ENCODE data around the gene MAPK8IP2. TPM values are rescaled to one million over a fixed set of nuclear protein-coding genes. Genes with fewer than 3 reads are reported as not detected.
A peak's percentile ranks its signal among the peaks of the same experiment; 100 is the strongest.

MAPK8IP2 gene
- 1 to 10 TPM; 1.2 to 1.4 TPM for total RNA-seq

DNA sequence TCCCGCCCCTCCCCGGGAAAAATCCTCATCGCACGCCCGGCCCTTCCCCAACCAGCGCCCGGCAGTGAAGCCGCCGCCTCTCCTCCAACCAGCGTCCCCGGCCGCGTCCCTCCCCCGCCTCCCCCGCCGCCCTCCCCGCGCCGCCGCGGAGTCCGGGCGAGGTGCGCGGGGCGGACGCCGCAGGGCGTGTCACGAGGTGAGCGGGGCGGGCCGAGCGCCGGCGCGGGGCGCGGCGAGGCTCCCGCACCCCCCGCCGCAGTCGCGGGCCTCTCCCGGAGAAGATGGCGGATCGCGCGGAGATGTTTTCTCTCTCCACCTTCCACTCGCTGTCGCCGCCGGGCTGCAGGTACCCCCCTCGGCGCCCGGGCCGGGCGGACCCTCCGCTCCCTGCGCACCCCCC is at the start of gene MAPK8IP2:
TSS of gene MAPK8IP2 (plus strand) at position 256 of the 400 bp plus-strand sequence. CDS start at position 282, 26 bp downstream.
- H3K9ac ChIP-seq (ENCODE audit: low read depth in 2 of 2, low read length in 2 of 2) = no peak within 1 kb of the TSS
- TF ChIP-seq, protein P1, sequence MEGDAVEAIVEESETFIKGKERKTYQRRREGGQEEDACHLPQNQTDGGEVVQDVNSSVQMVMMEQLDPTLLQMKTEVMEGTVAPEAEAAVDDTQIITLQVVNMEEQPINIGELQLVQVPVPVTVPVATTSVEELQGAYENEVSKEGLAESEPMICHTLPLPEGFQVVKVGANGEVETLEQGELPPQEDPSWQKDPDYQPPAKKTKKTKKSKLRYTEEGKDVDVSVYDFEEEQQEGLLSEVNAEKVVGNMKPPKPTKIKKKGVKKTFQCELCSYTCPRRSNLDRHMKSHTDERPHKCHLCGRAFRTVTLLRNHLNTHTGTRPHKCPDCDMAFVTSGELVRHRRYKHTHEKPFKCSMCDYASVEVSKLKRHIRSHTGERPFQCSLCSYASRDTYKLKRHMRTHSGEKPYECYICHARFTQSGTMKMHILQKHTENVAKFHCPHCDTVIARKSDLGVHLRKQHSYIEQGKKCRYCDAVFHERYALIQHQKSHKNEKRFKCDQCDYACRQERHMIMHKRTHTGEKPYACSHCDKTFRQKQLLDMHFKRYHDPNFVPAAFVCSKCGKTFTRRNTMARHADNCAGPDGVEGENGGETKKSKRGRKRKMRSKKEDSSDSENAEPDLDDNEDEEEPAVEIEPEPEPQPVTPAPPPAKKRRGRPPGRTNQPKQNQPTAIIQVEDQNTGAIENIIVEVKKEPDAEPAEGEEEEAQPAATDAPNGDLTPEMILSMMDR (IDR thresholded peaks at IDR 0.05) = no peak
- no peaks in the 10 kb centered on the region for H3K36me3 ChIP-seq
- DNase-seq = no peak
- no peaks in the 10 kb centered on the region for H3K4me1 ChIP-seq
- no peak within 1 kb of the TSS for H3K27ac ChIP-seq
- intact Hi-C loops (cut with DNase I) = no loop called here
- no peaks in the 10 kb centered on the region for H3K9me3 ChIP-seq
- H3K4me3 ChIP-seq = peak within 1 kb of the TSS; percentile 34
- H3K27me3 ChIP-seq = peaks cover 45% of the 10 kb centered on the region

DNA sequence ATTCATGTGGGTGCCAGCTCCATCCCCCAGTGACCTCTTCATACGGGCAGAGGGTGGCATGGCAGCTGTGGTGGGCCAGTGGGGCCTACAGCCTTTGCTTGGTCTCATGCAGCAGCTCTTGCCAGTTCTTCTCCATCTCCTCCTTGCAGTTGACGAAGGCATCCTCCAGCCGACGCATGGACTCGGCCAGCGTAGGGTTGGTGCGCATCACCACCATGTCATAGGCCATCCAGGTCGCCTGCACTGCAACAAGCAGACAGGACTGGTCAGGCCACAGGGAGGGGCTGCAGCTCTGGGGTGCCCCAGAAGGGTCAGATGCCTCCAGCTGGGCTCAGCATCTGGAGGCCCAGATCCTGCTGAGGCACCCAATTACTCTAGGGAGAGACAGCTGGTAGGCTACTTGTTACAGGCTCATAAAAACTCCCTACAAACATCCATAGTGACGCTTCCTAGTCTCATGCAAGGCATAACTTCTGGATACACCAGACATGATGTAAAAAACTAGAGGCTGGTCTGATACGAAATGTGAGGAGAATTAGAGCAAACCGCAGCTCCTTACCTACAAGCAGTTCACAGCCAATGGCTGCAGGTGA is 49.3 kb upstream of the MAPK8IP2 start:
- no peaks in the 10 kb centered on the region for H3K4me1 ChIP-seq
- no peak overlapping the region for H3K4me3 ChIP-seq
- H3K27me3 ChIP-seq = peaks cover 28% of the 10 kb centered on the region
- H3K9me3 ChIP-seq = no peaks in the 10 kb centered on the region
- peak overlapping the region in 1 of 2 donors; percentile 5 for H3K9ac ChIP-seq (ENCODE audit: low read depth in 2 of 2, low read length in 2 of 2)
- no peak for DNase-seq
- intact Hi-C loops (cut with DNase I) = no loop called here
- no peaks in the 10 kb centered on the region for H3K36me3 ChIP-seq
- TF ChIP-seq, protein P1 (IDR thresholded peaks at IDR 0.05) = no peak
- no peak overlapping the region for H3K27ac ChIP-seq

DNA sequence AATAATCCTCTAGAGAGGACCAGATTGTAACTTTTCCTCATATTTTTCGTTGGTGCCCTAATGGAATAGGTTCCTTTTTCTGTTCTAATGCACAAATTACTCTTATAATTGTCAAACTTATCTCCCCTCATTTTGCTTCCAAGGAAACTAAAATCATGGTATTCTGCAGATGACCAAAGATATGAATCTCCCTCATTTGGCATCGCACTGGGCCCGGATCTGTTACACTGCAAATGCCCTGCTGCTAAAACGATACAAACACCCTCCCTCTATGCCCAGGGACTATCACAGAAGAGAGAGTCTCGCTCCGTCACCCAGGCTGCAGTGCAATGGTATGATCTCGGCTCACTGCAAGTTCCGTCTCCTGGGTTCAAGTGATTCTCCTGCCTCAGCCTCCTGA is 47.3 kb upstream of the MAPK8IP2 start:
- Histone ChIP-seq H3K27ac (no peak overlapping the region), H3K9me3 (no peaks in the 10 kb centered on the region), H3K4me3 (no peak overlapping the region), H3K36me3 (no peaks in the 10 kb centered on the region), H3K4me1 (no peaks in the 10 kb centered on the region), H3K27me3 (peaks cover 12% of the 10 kb centered on the region), H3K9ac (ENCODE audit: low read depth in 2 of 2, low read length in 2 of 2) (no peak overlapping the region)
- TF ChIP-seq, protein P1 (IDR thresholded peaks at IDR 0.05) = no peak
- DNase-seq = no peak
- intact Hi-C loops (cut with DNase I) = no loop called here

DNA sequence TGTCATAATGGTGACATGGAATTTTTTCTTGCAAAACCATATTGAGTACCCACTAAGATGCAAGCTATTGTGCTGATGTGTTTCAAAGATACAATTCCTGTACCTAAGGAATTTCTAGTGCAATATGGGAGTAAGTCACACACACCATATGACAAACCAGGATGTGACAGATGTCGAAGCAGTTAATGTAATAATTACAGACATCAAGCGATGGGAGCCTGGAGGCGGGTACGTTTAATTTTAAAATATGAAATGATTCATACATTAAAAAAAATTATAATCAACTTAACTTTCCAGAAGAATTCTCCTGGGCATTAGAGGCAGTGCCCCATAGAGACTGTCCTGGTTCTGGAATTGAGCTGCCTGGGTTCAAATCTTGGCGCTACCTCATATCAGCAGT is 43.9 kb upstream of the MAPK8IP2 start:
- no peak for DNase-seq
- no peaks in the 10 kb centered on the region for H3K4me1 ChIP-seq
- no peak overlapping the region for H3K9ac ChIP-seq (ENCODE audit: low read depth in 2 of 2, low read length in 2 of 2)
- intact Hi-C loops (cut with DNase I) = no loop called here
- no peaks in the 10 kb centered on the region for H3K36me3 ChIP-seq
- TF ChIP-seq, protein P1 (IDR thresholded peaks at IDR 0.05) = no peak
- no peak overlapping the region for H3K4me3 ChIP-seq
- H3K27me3 ChIP-seq = no peaks in the 10 kb centered on the region
- H3K27ac ChIP-seq = no peak overlapping the region
- H3K9me3 ChIP-seq = no peaks in the 10 kb centered on the region

DNA sequence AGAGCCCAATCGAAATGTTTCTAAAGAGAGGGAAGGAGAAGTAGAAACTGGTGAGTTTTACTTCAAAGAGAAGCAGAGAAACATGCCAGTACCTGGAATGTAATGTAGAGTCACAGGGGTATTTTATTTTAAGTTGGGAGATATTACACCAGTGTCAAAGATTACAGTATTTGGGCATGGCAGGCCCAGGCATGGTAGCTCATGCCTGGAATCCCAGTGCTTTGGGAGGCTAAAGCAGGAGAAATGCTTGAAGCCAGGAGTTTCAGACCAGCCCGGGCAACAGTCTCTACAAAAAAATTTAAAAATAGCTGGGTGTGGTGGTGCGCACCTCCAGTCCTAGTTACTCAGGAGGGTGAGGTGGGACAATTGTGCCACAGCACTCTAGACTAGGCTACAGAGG is 40.6 kb upstream of the MAPK8IP2 start:
- Histone ChIP-seq H3K4me1 (peaks cover 6% of the 10 kb centered on the region), H3K4me3 (no peak overlapping the region), H3K9me3 (no peaks in the 10 kb centered on the region), H3K27me3 (no peaks in the 10 kb centered on the region), H3K27ac (no peak overlapping the region), H3K36me3 (no peaks in the 10 kb centered on the region), H3K9ac (ENCODE audit: low read depth in 2 of 2, low read length in 2 of 2) (no peak overlapping the region)
- TF ChIP-seq, protein P1 (IDR thresholded peaks at IDR 0.05) = no peak
- no peak for DNase-seq
- intact Hi-C loops (cut with DNase I) = loop anchor here (5.0 to 10.0 kb wide), 2 partner anchors 38 to 55 kb away; no protein-coding TSS in a partner anchor
